GM12874 (cell line): Measurements from ENCODE around the gene DHX58.

Experiments used
- TF ChIP-seq, protein P1 (sequence below): IDR thresholded peaks from 2 replicates; pipeline ENCODE4 v1.5.1; 2011; ENCODE audit warnings: low read depth, mild to moderate bottlenecking, control low read depth, low read length, moderate library complexity; ENCODE audit not compliant: insufficient read depth

Gene DHX58

DNA sequence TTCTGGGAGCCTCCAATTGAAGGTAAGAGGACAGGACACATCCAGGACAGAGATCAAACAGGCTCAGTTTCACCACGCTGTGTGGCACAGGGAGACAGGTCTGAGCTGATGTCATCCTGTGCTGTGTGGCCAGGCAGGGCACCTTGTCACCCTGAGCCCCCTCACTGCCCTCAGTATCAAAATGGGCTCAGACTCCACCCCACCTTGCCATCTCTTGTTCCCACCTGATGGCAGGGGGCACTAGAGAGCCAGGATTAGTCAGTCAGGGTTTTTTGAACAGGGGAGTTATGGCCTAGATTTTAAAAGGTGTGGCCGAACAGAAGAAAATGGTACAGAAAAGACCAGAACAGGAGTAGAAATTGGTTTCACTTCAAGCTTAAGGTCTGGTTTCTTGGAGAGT lies 6.0 kb upstream of the DHX58 start:
- TF ChIP-seq, protein P1, sequence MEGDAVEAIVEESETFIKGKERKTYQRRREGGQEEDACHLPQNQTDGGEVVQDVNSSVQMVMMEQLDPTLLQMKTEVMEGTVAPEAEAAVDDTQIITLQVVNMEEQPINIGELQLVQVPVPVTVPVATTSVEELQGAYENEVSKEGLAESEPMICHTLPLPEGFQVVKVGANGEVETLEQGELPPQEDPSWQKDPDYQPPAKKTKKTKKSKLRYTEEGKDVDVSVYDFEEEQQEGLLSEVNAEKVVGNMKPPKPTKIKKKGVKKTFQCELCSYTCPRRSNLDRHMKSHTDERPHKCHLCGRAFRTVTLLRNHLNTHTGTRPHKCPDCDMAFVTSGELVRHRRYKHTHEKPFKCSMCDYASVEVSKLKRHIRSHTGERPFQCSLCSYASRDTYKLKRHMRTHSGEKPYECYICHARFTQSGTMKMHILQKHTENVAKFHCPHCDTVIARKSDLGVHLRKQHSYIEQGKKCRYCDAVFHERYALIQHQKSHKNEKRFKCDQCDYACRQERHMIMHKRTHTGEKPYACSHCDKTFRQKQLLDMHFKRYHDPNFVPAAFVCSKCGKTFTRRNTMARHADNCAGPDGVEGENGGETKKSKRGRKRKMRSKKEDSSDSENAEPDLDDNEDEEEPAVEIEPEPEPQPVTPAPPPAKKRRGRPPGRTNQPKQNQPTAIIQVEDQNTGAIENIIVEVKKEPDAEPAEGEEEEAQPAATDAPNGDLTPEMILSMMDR = peak; percentile 46

DNA sequence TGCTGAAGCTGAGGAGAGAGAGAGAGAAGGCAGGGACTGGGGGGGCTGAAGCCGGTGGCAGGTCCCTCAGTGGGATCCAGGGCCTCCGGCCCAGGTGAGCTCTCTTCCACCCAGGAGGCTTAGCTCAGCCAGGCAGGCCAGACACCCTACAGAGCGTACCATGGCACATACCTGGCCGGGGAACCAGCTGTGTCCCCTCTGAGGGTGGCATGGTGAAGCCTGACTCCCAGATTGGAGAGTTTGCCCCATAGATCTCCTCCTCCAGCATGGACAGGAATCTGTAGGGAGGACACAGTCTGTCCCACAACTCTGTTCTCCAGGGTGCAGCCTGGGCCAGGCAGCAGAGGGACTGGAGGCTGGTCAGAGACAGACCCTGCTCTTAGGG lies 5.6 kb upstream of the DHX58 start:
- TF ChIP-seq, protein P1 = no peak

DNA sequence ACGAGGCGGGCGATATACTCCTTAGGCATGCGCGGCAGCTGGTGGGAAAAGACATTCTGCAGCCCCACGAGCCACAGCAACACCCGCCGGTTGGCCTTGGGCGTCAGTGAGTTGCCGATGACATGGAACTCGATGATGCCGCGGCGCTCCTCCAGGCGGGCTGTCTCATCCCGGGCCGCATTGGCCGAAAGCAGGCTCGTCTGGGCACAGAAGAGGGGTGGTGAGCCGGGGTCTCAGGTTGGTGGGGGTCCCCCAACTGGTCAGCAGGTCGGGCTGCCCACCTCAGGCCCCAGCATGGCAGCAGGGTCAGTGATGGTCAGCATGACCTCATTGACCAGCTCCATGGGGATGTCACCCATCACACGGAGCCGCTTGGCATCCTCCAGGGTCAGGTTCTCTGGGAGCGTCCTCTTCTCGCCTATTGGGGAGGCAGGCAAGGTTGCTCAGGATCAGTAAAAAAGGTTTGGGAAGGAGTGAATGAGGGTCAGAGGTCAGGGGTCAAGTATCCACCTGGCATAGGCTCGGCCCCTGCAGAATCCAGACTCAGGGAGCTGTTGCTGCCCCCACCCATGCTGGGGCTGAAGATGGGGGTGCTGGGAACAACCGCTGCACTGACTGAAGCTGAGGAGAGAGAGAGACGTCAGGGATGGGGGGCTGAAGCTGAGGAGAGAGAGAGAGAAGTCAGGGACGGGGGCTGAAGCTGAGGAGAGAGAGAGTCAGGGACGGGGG lies 5.0 kb upstream of the DHX58 start:
- TF ChIP-seq, protein P1 = no peak

DNA sequence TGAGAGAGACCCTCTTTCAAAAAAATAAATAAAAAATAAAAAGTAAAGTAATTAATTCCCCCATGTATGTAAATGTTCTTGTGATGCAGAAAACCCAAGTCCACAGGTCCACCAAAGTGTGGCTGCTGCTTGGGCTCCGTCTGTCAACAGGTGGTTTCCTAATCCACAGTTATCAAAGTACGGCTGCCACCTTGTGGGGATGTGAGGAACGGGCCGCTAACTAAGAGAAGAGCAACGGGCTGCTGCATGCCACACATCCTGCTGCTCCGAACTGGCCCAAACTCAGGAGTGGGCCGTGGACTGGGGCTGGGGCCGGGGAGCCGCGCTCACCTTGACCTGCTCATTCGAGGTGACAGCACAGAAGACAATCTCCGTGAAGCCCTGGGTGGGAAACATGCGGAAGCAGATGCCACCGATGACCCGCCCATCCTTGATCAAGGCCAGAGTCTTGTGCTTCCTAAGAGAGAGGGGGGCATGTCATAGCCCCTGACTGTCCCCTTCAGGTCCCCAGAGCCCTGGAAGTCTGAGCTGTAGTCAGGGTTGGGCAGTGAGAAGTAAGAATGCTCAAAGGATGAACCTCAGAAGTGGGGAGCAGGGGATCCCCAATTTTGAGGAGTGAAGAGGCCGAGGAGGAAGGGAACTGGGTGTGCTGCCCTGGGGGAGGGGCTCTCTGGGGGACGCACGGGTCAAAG lies 4.3 kb upstream of the DHX58 start:
- TF ChIP-seq, protein P1 = peak; percentile 82

DNA sequence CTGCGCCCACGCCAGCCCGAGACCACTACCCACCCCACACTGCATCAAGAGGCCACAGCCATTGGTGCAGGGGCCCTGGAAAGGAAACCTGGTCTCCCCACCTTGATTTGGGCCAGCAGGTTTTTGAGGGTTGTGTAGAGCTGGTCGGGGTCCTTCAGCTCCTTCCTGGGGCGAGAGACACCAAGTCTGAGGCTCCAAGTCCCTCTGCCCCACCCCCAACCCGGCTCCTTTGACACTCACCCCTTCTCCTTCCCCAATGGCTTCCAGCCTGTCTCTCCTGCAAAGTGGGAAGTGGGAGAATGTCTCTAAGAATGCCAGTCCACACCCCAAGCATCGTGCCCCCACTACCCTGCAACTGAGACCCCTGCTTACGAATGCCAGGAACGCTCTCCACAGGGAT lies 1.6 kb upstream of the DHX58 start:
- TF ChIP-seq, protein P1 = no peak

DNA sequence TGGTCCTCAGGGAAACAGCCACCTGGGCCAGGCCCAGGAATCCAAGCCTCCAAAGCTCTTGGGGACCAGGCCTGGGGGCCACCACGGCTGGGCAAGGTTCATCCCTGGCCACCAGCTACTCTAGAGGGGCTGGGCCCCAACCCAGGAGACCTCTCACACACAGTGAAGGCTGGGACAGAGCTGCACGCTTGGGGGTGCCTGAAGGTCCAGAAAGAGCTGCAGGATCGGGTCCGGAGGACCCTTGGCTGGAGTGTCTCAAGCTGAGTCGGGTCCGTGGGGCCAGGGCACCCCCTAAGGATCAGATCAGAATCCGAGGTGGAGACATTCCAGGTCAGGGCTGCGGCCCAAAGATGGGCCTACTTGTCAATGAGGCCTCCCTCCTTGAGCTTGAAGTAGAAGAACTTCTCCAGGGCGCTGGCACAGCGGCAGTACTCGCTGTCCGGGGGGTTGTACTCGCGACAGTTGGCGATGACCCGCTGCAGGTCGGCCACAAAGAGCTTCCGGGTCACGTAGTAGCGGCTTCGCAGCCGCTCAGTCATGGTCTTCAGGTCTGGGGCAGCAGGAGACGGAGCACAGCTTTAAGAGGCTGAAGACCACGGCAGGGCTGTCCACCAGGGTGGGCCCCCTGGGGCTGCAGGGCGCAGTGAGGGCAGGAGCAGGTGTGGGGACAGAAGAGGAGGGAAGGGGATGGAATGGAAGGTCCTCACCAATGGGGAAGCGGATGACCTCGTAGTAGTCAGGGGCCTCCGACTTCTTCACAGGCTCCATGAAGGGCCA lies 967 bp upstream of the DHX58 start:
- TF ChIP-seq, protein P1 = no peak

DNA sequence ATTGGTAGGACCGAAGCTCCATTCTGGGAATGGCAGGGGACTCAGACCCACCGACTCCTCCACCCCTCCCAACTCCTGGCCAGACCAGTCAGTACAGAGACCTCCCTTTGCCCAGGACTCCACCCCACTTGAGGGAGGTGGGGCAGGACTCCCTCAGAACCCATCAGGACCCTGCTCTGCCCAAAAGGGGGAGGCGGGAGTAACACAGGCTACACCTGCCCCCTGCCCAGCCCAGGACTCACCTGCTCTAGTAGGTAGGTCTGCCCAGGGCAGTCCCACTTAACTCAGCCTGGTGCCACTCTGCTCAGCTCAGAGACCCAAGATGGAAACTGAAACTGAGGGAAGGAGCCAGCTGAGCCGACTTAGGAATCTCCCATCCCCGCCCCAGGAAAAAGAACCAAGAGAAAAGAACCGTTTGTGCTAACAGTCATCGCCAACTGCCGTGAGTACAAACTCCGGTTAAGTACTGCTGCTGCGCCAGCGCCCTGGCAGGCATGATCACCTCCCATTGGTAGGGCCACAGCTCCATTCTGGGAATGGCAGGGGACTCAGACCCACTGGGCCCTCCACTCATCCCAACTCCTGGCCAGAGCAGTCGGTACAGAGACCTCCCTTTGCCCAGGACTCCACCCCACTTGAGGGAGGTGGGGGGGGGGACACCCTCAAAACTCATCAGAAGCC lies 503 bp downstream of the DHX58 start:
- TF ChIP-seq, protein P1 = no peak
